Mesenteric fat pad (tissue), 1 donor: Measurements from ENCODE around the gene ETF1. TPM values are rescaled to one million over a fixed set of nuclear protein-coding genes. Genes with fewer than 3 reads are reported as not detected.

Source experiments
- DNase-seq: peaks from one replicate; pipeline ENCODE4 v3.0.0-alpha.2; 2020; ENCODE audit warnings: low spot score
- total RNA-seq: library from RNA; stranded (reverse); fragmentation: NEBNext Ultra II Directional; extraction: Animal tissue kit (Norgen Biotek cat#: 25700); gene quantifications from one replicate; pipeline ENCODE4 v1.2.1, GENCODE V29; 2021
- donor health status: DM: yes; HTN: yes; CAD: no.

The ETF1 gene
- total RNA-seq, 1 donor from 2014 or later, result 165 TPM

GRCh38 chr5:138464388-138465260 is 78.4 kb downstream of the ETF1 start:
- DNase-seq, result peak; percentile 99

- DNase-seq, result peak; percentile 100
These were observed 79.0 kb downstream of the ETF1 start for GRCh38 chr5:138464008-138464387.

GRCh38 chr5:138463419-138464007 is 79.5 kb downstream of the ETF1 start:
- DNase-seq, result no peak

- DNase-seq, result no peak
These were observed 81.5 kb downstream of the ETF1 start for GRCh38 chr5:138461343-138462125.

DNA sequence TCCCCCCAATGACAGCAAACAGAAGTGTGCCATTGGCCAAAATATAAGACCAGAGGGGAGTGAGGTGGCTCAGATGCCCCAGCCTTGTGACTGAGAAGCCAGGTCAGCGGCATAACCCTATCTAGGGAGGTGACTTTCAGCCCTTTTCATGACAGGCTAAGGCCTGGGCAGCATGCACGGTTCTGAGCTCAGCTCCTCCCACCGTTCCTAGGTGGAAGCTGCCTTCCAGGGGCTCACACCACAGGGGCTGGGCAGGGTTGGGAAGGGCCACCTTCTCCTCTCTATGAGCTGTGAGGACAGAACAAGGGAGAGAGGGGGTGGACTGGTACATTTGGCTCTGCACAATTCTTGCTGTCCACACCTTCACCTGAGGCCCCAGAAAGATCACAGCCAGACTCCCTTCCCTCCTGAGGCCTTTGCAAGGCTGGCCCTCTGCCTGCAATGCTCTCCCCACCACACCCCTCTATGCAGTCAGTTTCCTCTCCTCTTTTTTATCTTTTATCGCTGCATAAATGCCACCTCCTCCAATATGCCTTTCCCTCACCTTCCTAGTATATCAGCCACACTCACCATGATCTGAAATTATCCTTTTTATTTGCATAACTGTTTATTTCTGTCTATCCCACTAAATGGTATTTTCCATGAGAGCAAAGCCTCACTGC is 82.9 kb downstream of the ETF1 start:
- DNase-seq, result no peak

- DNase-seq, result no peak
These were observed 83.6 kb downstream of the ETF1 start for GRCh38 chr5:138459311-138459933.

DNA sequence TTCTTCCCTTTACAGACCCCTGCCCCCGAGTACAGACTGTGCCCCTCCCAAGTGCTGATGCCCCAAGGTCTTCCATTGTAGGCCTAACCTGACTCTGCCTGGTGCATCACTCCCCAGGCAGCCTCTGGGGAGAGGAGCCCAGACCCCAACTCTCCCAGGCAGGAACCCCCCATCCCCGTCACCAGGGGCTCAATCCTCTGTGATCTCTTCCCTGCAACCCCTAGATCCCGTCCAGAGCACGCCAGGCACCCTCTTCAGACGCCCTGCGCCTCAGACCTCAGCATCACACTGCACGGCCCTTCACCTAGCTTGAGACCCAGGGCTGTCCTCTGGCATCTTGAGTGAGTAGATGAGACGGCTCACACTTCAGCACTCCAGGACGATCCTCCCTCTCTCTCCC is 84.2 kb downstream of the ETF1 start:
- DNase-seq, result no peak

DNA sequence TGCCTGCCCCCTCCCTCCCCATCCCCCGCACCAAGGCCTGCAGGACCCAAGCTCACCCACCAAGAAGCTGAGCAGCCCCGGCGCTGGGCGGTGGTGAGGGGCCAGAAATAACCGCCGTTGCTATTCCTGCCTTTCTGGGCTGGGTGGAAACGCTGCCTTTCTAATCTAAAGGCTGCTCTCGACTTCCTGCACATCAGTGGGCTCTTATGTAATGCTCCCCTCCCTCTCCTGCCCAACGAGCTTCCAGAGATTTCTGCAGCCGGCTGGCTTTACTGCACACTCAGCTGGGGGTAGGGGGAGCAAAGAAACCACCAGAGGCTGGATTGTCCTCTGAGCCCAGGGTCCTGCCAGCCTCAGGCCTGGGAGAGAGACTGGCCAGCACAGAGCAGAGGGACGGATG is 84.7 kb downstream of the ETF1 start:
- DNase-seq, result no peak

- no peak for DNase-seq
These were observed 85.3 kb downstream of the ETF1 start for GRCh38 chr5:138457531-138458275.

Other genes with a start within 250 kb of the ETF1 start
- gene CDC25C, start 211.4 kb downstream of the ETF1 start, total RNA-seq, result not detected
- gene FAM53C, start 205.0 kb downstream of the ETF1 start, total RNA-seq, result 25.7 TPM
- 54.1 TPM for gene KDM3B, start 190.6 kb downstream of the ETF1 start, total RNA-seq
- gene REEP2, start 104.2 kb downstream of the ETF1 start, total RNA-seq, result 2.6 TPM
- 639 TPM for gene EGR1, start 77.8 kb downstream of the ETF1 start, total RNA-seq
- 224 TPM for gene HSPA9, start 32.2 kb upstream of the ETF1 start, total RNA-seq
- gene CTNNA1, start 210.2 kb upstream of the ETF1 start, total RNA-seq, result 355 TPM